ENCODE results near the gene TM7SF3.
"Not testable (repeated sequence)": the region's sequence is repeated elsewhere in the genome, so short reads cannot be mapped to it uniquely, and the experiment has no call there.

TM7SF3 gene

GRCh38 chr12:27017163-27017823 is 3.1 kb upstream of the TM7SF3 start:
- intact Hi-C loops (cut with DNase I), result loop anchor here (10.0 kb wide), 2 partner anchors 162 to 288 kb away; no protein-coding TSS in a partner anchor
- not testable (repeated sequence) for DNase-seq

DNA sequence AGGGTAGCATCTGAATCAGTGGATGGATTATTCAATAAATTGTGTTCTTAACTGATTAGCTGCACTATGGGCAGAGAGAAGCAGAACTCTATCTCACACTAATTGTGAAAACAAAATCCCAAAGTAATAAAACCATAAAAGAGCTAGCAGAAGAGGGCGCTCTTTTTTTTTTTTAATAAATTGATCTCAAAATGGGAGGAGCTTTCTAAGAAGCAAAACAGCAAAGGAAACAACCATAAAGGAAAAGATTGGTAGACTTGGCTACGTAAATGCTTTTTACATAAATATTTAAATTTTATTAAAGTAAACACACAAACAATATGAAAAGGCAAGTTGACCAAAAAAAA is 1.5 kb upstream of the TM7SF3 start:
- no peak for DNase-seq
- intact Hi-C loops (cut with DNase I), result loop anchor here (2.0 to 10.0 kb wide), 3 partner anchors 77 to 289 kb away; partner anchors contain the start of gene FGFR1OP2

- intact Hi-C loops (cut with DNase I), result loop anchor here (2.0 to 10.0 kb wide), 3 partner anchors 76 to 290 kb away; partner anchors contain the start of gene FGFR1OP2
- DNase-seq, result no peak
Measured at GRCh38 chr12:27014859-27015729, 910 bp upstream of the TM7SF3 start.

DNA sequence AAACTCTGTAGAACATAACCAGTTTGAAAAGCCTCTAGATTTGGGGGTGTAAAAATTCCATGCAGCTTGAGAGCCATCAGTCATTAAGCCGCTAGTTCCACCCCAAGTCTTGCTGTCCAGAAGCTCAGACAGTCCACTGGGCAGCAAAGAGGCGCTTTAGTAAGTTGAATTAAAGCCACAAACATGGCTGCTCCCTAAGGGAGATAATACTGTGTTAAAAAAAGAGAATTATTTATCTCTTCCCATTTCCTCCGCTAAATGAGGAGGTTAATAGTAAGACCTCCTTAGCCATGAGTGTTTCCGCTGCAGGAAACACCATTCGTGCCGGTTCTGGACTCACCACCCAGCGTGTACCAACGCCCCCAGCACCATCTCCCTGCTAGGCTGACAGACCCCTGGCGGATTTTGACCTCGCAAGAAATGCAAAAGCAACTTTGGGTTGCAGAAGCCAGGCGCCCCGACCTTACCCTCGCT is 536 bp downstream of the TM7SF3 start:
- intact Hi-C loops (cut with DNase I), result loop anchor here (2.0 to 10.0 kb wide), 3 partner anchors 75 to 291 kb away; partner anchors contain the start of gene FGFR1OP2
- DNase-seq, result peak in 2 of 42 donors; percentile 24 to 44

- intact Hi-C loops (cut with DNase I), result loop anchor here (10.0 kb wide), 2 partner anchors 158 to 292 kb away; no protein-coding TSS in a partner anchor
- no peak for DNase-seq
Measured at GRCh38 chr12:27012982-27013255, 1.3 kb downstream of the TM7SF3 start.

- peak in 1 of 42 donors; percentile 48 for DNase-seq
- intact Hi-C loops (cut with DNase I), result loop anchor here (10.0 kb wide), 2 partner anchors 158 to 292 kb away; no protein-coding TSS in a partner anchor
Measured at GRCh38 chr12:27012239-27012981, 1.8 kb downstream of the TM7SF3 start.

GRCh38 chr12:27009881-27010301 is 4.3 kb downstream of the TM7SF3 start:
- intact Hi-C loops (cut with DNase I), result loop anchor here (10.0 kb wide), 2 partner anchors 155 to 295 kb away; no protein-coding TSS in a partner anchor
- no peak for DNase-seq

GRCh38 chr12:27008081-27008480 is 6.1 kb downstream of the TM7SF3 start:
- intact Hi-C loops (cut with DNase I), result no loop called here
- DNase-seq, result no peak

GRCh38 chr12:27006797-27007467 is 7.3 kb downstream of the TM7SF3 start:
- no peak for DNase-seq
- intact Hi-C loops (cut with DNase I), result no loop called here

GRCh38 chr12:27005495-27005894 is 8.7 kb downstream of the TM7SF3 start:
- DNase-seq, result no peak
- intact Hi-C loops (cut with DNase I), result no loop called here

- DNase-seq, result no peak
- intact Hi-C loops (cut with DNase I), result no loop called here
Measured at GRCh38 chr12:27003421-27004381, 10.5 kb downstream of the TM7SF3 start.

DNA sequence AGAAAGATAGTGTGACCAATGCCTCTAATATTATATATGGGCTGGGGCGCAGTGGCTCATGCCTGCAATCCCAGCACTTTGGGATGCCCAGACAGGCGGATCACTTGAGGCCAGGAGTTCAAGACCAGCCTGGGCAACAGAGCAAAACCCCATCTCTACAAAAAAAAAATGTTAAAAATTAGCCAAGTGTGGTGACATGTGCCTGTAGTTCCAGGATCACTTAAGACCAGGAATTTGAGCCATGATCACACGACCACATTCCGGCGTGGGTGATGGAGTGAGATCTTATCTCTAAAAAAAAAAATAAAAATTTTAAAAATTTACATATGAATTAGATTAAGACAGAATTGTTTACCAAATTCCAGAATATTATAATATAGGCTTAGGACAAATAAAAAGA is 12.0 kb downstream of the TM7SF3 start:
- intact Hi-C loops (cut with DNase I), result no loop called here
- no peak for DNase-seq

DNA sequence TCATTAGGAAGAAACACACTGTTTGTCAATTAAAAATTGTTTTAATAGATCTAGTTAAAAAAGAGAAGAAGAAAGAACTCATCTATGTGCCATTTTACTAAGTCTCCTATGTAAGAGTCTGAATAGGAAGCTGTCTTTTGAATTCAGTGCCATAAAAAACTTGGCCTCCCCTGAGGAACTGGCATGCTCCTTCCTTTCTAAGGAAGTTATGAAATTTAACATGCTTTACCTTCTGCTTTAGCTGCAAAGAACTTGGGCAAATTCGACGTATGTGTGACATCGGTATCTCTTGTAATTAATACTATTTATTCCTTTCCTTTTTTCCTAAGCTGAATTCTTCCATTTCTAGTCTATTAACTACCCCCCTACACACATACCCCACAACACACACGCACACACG is 12.5 kb downstream of the TM7SF3 start:
- intact Hi-C loops (cut with DNase I), result no loop called here

GRCh38 chr12:27000961-27001360 is 13.2 kb downstream of the TM7SF3 start:
- DNase-seq, result no peak
- intact Hi-C loops (cut with DNase I), result no loop called here

More for the DNA sequence above, 12.5 kb downstream of the TM7SF3 start:
- DNase-seq, result no peak

- intact Hi-C loops (cut with DNase I), result no loop called here
- no peak for DNase-seq
Measured at GRCh38 chr12:26997003-26997402, 17.2 kb downstream of the TM7SF3 start.

DNA sequence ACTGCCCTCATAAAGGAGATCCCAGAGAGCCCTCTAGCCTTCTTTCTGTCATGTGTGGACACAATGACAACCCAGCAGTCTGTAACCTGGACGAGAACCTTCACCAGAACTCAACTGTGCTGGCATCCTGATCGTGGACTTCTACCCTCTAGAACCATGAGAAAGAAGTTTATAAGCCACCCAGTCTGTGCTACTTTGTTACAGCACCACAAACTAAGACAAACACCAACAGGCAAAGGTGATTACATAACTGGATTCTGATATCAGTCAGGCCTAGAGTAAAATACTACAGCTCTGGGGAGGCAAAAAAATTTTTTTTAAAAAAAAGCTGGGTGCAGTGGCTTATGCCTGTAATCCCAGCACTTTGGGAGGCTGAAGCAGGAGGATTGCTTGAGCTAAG is 18.5 kb downstream of the TM7SF3 start:
- intact Hi-C loops (cut with DNase I), result no loop called here
- no peak for DNase-seq

- intact Hi-C loops (cut with DNase I), result no loop called here
- no peak for DNase-seq
Measured at GRCh38 chr12:26994109-26994508, 20.1 kb downstream of the TM7SF3 start.

- intact Hi-C loops (cut with DNase I), result no loop called here
Measured at GRCh38 chr12:26991826-26992225, 22.4 kb downstream of the TM7SF3 start.

More at GRCh38 chr12:26991826-26992225, 22.4 kb downstream of the TM7SF3 start:
- DNase-seq, result no peak
